Rectal smooth muscle tissue (tissue), 1 donor: ENCODE data around the gene CBX3.

ENCODE experiments used
- H3K27ac ChIP-seq: one replicate; pipeline ENCODE4 v1.7.0; 2013; ENCODE audit warnings: low read depth, low read length, inconsistent platforms
- H3K27me3 ChIP-seq: one replicate; pipeline ENCODE4 v1.7.0; 2013; ENCODE audit warnings: low read length; ENCODE audit not compliant: control insufficient read depth, insufficient read depth
- H3K36me3 ChIP-seq: one replicate; pipeline ENCODE4 v1.7.0; 2013; ENCODE audit warnings: low read length; ENCODE audit not compliant: control insufficient read depth, insufficient read depth
- H3K4me1 ChIP-seq: one replicate; pipeline ENCODE4 v1.7.0; 2013; ENCODE audit warnings: low read length; ENCODE audit not compliant: control insufficient read depth, insufficient read depth
- H3K4me3 ChIP-seq: one replicate; pipeline ENCODE4 v1.7.0; 2013; ENCODE audit warnings: low read length
- H3K9ac ChIP-seq: one replicate; pipeline ENCODE4 v1.7.0; 2013; ENCODE audit warnings: low read length

Gene CBX3

GRCh38 chr7:26202019-26202990 lies 760 bp downstream of the CBX3 start:
- Histone ChIP-seq H3K9ac (peak overlapping the region; percentile 76), H3K4me3 (peak overlapping the region; percentile 95), H3K4me1 (peaks cover 4% of the 10 kb centered on the region), H3K27ac (peak overlapping the region; percentile 96), H3K36me3 (no peaks in the 10 kb centered on the region), H3K27me3 (no peaks in the 10 kb centered on the region)

GRCh38 chr7:26203016-26203415 lies 1.5 kb downstream of the CBX3 start:
- Histone ChIP-seq H3K9ac (no peak overlapping the region), H3K4me3 (peak overlapping the region; percentile 95), H3K36me3 (peaks cover 2% of the 10 kb centered on the region), H3K27ac (no peak overlapping the region), H3K4me1 (no peaks in the 10 kb centered on the region), H3K27me3 (no peaks in the 10 kb centered on the region)

- Histone ChIP-seq H3K4me1 (no peaks in the 10 kb centered on the region), H3K27ac (no peak overlapping the region), H3K27me3 (no peaks in the 10 kb centered on the region), H3K9ac (no peak overlapping the region), H3K4me3 (no peak overlapping the region), H3K36me3 (peaks cover 12% of the 10 kb centered on the region)
These were observed 6.5 kb downstream of the CBX3 start for GRCh38 chr7:26208040-26208439.

- peaks cover 9% of the 10 kb centered on the region for H3K36me3 ChIP-seq
- no peak overlapping the region for H3K9ac ChIP-seq
- no peak overlapping the region for H3K4me3 ChIP-seq
- H3K4me1 ChIP-seq = no peaks in the 10 kb centered on the region
- no peak overlapping the region for H3K27ac ChIP-seq
- no peaks in the 10 kb centered on the region for H3K27me3 ChIP-seq
These were observed 11.6 kb downstream of the CBX3 start for GRCh38 chr7:26212921-26213718.

GRCh38 chr7:26213807-26214515 lies 12.4 kb downstream of the CBX3 start:
- H3K36me3 ChIP-seq = peaks cover 9% of the 10 kb centered on the region
- no peak overlapping the region for H3K27ac ChIP-seq
- no peaks in the 10 kb centered on the region for H3K4me1 ChIP-seq
- no peak overlapping the region for H3K4me3 ChIP-seq
- no peak overlapping the region for H3K9ac ChIP-seq
- no peaks in the 10 kb centered on the region for H3K27me3 ChIP-seq

- H3K9ac ChIP-seq = no peak overlapping the region
- no peaks in the 10 kb centered on the region for H3K27me3 ChIP-seq
- no peak overlapping the region for H3K4me3 ChIP-seq
- H3K27ac ChIP-seq = no peak overlapping the region
- H3K36me3 ChIP-seq = no peaks in the 10 kb centered on the region
- H3K4me1 ChIP-seq = no peaks in the 10 kb centered on the region
These were observed 14.5 kb downstream of the CBX3 start for GRCh38 chr7:26216049-26216448.

GRCh38 chr7:26224359-26224758 lies 22.8 kb downstream of the CBX3 start:
- Histone ChIP-seq H3K4me1 (no peaks in the 10 kb centered on the region), H3K27me3 (no peaks in the 10 kb centered on the region), H3K9ac (no peak overlapping the region), H3K27ac (no peak overlapping the region), H3K4me3 (no peak overlapping the region), H3K36me3 (no peaks in the 10 kb centered on the region)

GRCh38 chr7:26227987-26228386 lies 26.4 kb downstream of the CBX3 start:
- no peak overlapping the region for H3K27ac ChIP-seq
- H3K27me3 ChIP-seq = no peaks in the 10 kb centered on the region
- no peaks in the 10 kb centered on the region for H3K36me3 ChIP-seq
- H3K4me3 ChIP-seq = no peak overlapping the region
- no peak overlapping the region for H3K9ac ChIP-seq
- no peaks in the 10 kb centered on the region for H3K4me1 ChIP-seq

- Histone ChIP-seq H3K36me3 (no peaks in the 10 kb centered on the region), H3K27me3 (no peaks in the 10 kb centered on the region), H3K9ac (no peak overlapping the region), H3K27ac (no peak overlapping the region), H3K4me3 (no peak overlapping the region), H3K4me1 (no peaks in the 10 kb centered on the region)
These were observed 32.5 kb downstream of the CBX3 start for GRCh38 chr7:26233902-26234511.

GRCh38 chr7:26237035-26237807 lies 35.7 kb downstream of the CBX3 start:
- Histone ChIP-seq H3K36me3 (no peaks in the 10 kb centered on the region), H3K9ac (no peak overlapping the region), H3K27ac (no peak overlapping the region), H3K4me1 (no peaks in the 10 kb centered on the region), H3K4me3 (no peak overlapping the region), H3K27me3 (no peaks in the 10 kb centered on the region)

GRCh38 chr7:26238032-26238431 lies 36.5 kb downstream of the CBX3 start:
- no peaks in the 10 kb centered on the region for H3K36me3 ChIP-seq
- no peak overlapping the region for H3K9ac ChIP-seq
- H3K4me3 ChIP-seq = no peak overlapping the region
- H3K4me1 ChIP-seq = no peaks in the 10 kb centered on the region
- no peak overlapping the region for H3K27ac ChIP-seq
- H3K27me3 ChIP-seq = no peaks in the 10 kb centered on the region
